Activated naive CD4-positive, alpha-beta T cell treated with Interleukin-2 at 50 U/mL for 16 hours (primary cell): ENCODE results near the gene CDKN2B-AS1.
"Not testable (repeated sequence)": the region's sequence is repeated elsewhere in the genome, so short reads cannot be mapped to it uniquely, and the experiment has no call there.

Experiments used
- DNase-seq: peaks from one replicate; pipeline ENCODE4 v3.0.0-alpha.2; 2020

Gene CDKN2B-AS1

DNA sequence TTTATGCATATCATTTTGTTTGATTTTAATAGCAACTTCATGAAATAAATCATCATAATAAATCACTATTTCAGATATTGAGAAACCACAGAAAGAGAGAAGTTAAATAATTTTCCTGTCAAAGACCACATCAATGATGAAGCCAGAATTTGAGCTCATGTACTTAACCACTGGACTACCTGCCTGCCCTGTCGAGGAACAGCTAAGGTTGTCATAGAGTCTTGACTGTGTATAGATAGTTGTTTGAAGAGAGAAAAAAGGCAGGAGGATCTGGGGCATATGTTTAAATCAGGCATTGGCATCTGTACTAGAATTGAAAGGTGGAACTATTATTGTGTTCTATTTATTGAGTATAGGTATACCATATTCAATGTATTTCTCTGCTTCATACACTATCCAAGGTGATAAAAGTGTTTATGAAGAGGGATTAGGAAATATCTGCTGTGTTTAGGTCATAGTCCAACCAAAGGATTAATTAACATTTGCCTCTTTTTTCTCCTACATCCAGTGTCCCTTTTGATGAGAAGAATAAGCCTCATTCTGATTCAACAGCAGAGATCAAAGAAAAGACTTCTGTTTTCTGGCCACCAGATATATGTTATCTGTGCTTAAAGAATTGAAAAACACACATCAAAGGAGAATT, 51.8 kb downstream of the CDKN2B-AS1 start:
- DNase-seq: no peak

GRCh38 chr9:22047596-22047995, 53.0 kb downstream of the CDKN2B-AS1 start:
- DNase-seq: no peak

DNA sequence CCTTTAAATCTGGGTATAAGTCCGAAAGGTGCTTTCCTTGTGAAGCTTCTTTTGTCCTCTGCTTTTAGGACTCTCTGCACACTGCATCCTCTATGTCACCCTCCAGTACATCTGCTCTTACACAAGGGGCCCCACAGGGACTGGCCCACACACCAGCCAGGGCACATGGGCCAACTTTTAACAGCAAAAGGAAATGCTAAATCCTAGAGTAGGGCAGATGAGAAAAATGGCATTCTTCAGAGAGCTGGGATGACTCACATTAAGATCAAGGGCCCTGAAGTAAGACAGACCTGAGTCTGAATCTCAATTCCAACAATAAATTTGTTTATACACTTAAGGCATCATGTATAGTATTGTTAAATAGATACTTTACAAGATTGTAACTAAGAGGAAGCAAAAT, 54.8 kb downstream of the CDKN2B-AS1 start:
- no peak for DNase-seq

- DNase-seq: no peak
Measured at GRCh38 chr9:22050924-22051323, 56.3 kb downstream of the CDKN2B-AS1 start.

GRCh38 chr9:22052376-22052945, 57.9 kb downstream of the CDKN2B-AS1 start:
- DNase-seq: peak; percentile 27

DNA sequence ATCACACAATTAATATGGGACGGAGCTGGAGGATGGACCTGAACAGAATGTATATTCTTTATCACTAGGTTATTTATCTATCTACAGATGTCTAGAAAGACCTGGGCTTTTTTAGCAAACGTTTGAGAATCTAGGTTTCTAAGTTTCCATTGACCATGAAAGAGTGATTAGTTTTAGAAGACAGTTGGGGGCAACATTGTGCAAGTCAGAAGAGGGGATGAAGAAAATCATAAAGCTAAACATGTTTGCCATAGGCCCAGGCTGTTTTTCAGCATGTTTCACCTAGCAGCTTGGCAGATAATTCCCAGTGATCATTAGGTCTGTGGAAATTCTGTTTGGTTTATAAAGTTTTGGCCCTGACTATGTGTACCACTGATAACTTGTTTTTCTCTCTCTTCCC, 58.6 kb downstream of the CDKN2B-AS1 start:
- no peak for DNase-seq

DNA sequence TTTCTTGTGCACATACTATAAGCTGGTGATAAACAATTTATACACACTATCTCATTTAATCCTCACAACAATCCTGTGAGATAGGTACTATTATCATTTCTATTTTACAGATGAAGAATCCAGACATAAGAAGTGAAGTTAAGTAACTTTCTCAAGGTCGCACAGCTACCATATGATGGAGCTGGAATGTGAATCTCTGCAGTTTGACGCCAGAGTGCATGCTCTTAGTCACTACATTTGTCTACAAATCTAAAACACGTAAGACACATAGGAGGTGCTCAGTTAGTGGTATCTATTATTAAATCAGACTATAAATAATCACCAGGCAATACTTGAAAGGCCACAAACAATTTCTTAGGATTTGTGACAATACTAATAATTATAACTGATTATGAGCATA, 59.5 kb downstream of the CDKN2B-AS1 start:
- no peak for DNase-seq

GRCh38 chr9:22054529-22054928, 59.9 kb downstream of the CDKN2B-AS1 start:
- DNase-seq: no peak

DNA sequence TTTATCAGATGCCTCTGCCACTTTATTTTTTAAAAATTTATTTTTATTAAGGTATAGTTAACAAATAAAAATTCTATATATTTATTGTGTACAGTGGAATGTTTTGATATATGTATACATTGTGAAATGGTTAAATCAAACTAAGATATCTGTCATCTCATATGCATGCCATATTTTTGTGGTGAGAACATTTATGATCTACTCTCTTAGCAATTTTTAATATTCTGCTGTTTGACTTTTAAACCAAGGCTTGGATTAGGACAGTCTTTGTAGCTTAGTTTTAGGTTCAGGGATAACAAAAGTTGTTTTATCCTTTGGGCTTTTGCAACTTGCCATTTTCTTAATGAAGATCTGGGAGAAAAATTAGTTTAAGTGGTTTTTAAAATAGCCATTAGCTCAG, 60.5 kb downstream of the CDKN2B-AS1 start:
- no peak for DNase-seq

DNA sequence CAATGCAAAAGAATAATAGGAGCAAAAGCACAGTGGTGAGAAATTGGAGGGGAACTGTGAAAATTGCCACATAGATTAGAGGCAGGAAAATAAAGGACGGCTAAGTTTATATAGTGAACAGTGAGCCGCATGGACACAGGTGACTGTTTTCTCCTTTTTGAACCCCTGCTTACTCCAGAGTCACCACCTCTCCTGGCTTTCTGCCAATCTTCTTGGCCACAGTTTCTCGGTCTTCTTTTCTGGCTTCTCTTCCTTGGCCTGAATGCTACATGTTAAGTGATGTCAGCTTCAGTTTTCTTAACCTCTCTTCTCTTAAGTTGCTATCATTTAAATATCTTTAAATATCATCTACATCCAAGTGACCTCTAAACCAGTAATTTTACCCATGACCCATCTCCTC, 61.8 kb downstream of the CDKN2B-AS1 start:
- DNase-seq: no peak

GRCh38 chr9:22057972-22058371, 63.4 kb downstream of the CDKN2B-AS1 start:
- not testable (repeated sequence) for DNase-seq

DNA sequence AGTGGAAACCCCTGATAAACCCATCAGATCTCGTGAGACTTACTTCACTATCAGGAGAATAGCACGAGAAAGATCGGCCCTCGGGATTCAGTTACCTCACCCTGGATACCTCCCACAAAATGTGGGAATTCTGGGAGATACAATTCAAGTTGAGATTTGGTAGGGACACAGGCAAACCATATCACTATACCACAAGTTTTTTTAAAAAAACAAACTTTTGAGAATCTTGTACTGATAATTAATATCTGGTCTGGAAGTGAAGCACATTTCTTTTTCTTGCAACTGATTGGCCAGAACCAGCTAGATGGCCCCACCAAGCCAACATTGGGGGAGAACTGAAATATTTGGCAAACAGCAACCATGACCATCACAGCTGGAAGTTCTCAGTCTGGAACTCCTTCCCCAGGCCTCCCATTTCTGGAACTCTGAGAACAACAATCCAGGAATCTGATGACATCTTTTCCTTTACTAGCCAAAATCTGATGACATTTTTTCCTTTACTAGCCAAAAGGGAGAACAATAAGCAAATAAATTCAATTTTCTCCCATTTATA, 66.3 kb downstream of the CDKN2B-AS1 start:
- DNase-seq: no peak

GRCh38 chr9:22064957-22065356, 70.4 kb downstream of the CDKN2B-AS1 start:
- DNase-seq: no peak

DNA sequence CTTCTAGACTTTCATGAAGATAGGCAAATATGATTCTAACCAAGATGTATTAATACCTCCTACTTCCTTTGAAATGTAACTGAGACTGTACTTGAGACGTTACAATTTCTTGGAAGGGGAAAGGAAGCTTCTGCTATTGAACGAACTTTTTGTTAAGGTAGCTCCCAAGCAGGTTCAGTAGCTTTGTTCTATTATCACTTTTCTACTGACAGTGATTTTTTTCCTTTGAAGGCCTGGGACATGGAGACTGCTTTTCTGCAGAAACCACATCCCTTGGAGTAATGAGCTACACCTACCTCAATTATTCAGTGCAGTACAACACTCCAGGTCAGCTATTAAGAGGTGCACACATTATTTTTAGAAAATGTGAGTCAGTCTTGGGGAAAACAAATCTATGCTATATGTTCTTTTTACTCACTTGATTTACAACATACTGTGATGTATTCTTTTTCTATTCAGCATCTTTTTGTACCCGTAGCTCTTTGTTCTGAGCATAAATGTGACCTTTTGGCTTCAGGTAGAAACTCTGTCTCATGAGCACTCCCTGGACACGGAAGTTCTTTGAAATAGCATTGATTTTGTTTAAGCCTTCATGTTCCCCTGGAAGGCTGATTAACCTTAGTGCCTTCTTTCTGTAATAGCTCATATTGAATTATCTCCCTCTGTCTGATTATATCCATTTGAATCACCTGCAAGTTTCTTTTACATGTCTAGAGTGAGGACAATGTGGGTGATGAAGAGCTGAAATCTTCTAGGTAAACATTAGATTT, 71.0 kb downstream of the CDKN2B-AS1 start:
- no peak for DNase-seq

- DNase-seq: no peak
Measured at GRCh38 chr9:22067196-22067595, 72.6 kb downstream of the CDKN2B-AS1 start.

GRCh38 chr9:22068369-22068768, 73.8 kb downstream of the CDKN2B-AS1 start:
- no peak for DNase-seq

DNA sequence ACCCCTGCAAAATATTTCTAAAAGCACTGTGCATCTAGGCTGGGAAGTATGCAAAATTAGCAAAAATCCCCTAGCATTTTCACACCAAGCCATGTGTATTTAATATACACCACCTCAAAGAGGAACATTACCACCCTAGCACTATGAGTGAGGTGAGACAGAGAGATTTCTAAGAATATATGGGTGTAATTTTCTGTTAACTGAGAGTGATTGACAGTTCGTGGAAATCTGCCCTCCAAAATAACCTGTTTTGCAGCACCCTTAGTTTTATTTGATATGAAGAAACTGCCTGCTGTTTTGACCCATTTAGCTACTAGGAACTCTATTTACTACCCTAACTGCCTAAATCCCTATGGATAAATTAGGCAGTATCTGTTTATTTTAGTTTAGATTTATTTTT, 78.8 kb downstream of the CDKN2B-AS1 start:
- DNase-seq: no peak

DNA sequence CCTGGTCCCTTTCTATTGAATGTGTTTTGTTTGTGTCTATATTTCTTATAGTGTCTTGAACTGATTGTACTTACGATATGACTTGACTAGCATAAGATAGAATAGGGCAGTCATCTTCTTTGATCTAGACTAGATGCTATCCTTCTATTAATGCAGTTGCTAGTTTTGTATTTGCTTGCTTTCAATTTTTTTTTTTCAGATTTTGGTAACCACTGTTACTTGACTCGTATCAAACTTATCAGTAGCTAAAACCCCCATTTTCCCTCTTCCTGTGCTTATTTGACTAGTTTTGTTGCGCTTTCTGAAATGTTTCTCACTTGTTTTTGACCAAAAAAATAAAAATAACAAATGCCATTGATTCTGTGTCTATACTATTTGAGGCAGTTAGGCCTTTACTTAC, 83.5 kb downstream of the CDKN2B-AS1 start:
- DNase-seq: no peak

- DNase-seq: peak; percentile 59
Measured at GRCh38 chr9:22079873-22080341, 85.3 kb downstream of the CDKN2B-AS1 start.

GRCh38 chr9:22084336-22085035, 89.9 kb downstream of the CDKN2B-AS1 start:
- DNase-seq: no peak

GRCh38 chr9:22088053-22088716, 93.6 kb downstream of the CDKN2B-AS1 start:
- DNase-seq: no peak

DNA sequence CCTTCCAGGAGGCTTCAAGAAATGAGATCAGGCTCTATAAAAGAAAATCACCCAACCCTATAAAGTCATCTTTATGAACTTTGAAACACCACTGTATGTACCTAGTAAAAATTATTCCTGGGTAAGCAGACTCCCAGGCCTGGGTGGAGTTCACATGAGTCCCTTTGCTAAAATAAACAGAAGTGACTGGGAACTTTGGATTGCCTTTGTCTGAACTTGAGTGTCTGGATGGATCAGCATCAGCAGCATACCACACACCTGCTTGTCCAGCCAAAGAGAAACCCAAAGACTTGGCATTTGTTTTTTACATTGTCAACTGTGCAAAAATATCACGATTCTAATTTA, 94.1 kb downstream of the CDKN2B-AS1 start:
- DNase-seq: no peak

DNA sequence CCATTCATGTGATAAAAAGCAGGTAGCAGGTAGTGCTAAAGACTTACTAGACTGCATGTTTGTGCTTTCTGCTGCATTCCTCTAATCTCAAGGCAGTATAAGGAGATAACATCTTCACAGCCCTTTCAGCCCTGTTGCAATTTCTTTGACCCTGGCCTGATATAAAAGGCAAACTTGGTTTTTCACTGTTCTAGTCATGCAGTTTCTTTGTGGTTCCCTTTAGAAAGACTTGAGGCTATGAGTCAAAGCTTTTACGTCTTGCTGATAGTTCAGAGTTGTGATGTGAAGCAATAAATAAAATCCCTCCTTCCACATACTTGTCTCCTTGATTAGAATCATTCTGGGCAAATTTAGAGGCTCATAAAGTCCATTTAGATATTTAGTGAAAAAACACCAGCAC, 103.1 kb downstream of the CDKN2B-AS1 start:
- no peak for DNase-seq
